OCI-LY7 (cell line): ENCODE data around the gene E2F6.

ENCODE experiments used
- EZH2phosphoT487 ChIP-seq: fragments of 200-600 bp; sonication (generic); IDR thresholded peaks from 2 replicates; pipeline ENCODE4 v1.6.1; 2018; ENCODE audit warnings: low read depth, borderline replicate concordance, mild to moderate bottlenecking, mixed run types, antibody characterized with exemption, low read length, moderate library complexity, mixed read lengths
- TF ChIP-seq, protein P1 (sequence below): fragments of 200-600 bp; sonication (generic); conservative IDR thresholded peaks from 2 replicates; pipeline ENCODE4 v1.5.1; 2014; ENCODE audit warnings: mild to moderate bottlenecking, antibody characterized with exemption, low read length, moderate library complexity, mixed read lengths

- TF ChIP-seq, protein P1, sequence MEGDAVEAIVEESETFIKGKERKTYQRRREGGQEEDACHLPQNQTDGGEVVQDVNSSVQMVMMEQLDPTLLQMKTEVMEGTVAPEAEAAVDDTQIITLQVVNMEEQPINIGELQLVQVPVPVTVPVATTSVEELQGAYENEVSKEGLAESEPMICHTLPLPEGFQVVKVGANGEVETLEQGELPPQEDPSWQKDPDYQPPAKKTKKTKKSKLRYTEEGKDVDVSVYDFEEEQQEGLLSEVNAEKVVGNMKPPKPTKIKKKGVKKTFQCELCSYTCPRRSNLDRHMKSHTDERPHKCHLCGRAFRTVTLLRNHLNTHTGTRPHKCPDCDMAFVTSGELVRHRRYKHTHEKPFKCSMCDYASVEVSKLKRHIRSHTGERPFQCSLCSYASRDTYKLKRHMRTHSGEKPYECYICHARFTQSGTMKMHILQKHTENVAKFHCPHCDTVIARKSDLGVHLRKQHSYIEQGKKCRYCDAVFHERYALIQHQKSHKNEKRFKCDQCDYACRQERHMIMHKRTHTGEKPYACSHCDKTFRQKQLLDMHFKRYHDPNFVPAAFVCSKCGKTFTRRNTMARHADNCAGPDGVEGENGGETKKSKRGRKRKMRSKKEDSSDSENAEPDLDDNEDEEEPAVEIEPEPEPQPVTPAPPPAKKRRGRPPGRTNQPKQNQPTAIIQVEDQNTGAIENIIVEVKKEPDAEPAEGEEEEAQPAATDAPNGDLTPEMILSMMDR: no peak
- TF ChIP-seq EZH2phosphoT487: no peak
These were observed 9.7 kb downstream of the E2F6 start for GRCh38 chr2:11456251-11456650.
